ENCODE data around the gene GPC5.

The GPC5 gene

DNA sequence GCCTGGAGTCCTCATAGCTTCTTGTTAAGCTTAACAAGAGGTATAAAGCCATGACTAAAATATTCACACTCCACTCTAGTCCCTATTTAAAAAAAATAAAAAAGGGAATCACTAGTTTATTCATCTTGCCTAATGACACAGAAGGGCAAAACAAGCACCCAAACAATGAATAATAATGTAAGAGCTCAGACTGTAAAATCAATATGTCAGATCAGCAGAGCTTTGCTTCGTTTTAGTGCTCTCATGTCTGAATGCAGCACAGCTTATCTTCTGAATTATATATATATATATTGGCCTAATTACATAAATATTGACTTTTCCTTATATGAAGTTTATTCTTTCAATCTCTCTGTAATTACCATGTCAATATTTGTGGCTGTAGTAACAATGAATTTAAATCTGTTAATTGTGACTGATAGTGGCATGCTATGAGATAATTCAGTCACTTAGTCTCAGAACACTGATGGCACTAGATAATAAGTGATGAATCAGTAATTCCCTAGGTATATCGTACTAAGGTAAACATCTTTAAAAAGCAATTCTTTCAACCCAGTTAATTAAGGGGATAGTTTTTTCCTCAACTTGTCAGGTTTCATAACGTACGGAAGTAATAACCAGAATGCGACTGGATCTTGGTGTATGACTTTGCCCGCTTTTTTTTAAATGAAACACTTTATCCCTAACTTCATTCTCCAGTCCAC is 1466.3 kb downstream of the GPC5 start:
- WGBS: 98% methylated on average over 4 of the region's 6 CpGs
- Histone ChIP-seq H3K4me2 (ENCODE audit: low read length, poor library complexity, severe bottlenecking) (no peak overlapping the region), H3K79me1 (replicated peaks; ENCODE audit: low read length, poor library complexity, severe bottlenecking) (no peaks in the 10 kb centered on the region), H2BK5ac (ENCODE audit: low read depth, low read length, poor library complexity, severe bottlenecking) (no peak overlapping the region), H2AFZ (ENCODE audit: low read depth, low read length) (no peak overlapping the region), H3K36me3 (ENCODE audit: control insufficient read depth in 1 of 2, insufficient read depth in 2 of 2, low read depth in 1 of 2, low read length in 2 of 2) (no peaks in the 10 kb centered on the region), H3K23ac (ENCODE audit: low read length in 2 of 2) (no peak overlapping the region), H3K27ac (ENCODE audit: low read length, poor library complexity, severe bottlenecking) (no peak overlapping the region), H2BK15ac (ENCODE audit: low read depth, poor library complexity, severe bottlenecking) (no peak overlapping the region), H3K9ac (ENCODE audit: low read length) (no peak overlapping the region), H3K4me1 (ENCODE audit: control insufficient read depth, insufficient read depth, low read depth, low read length) (no peaks in the 10 kb centered on the region), H2AK5ac (ENCODE audit: low read length, severe bottlenecking) (no peak overlapping the region), H2BK120ac (ENCODE audit: low read depth, low read length) (no peak overlapping the region), H3K4ac (ENCODE audit: low read depth in 1 of 2, low read length in 2 of 2) (no peak overlapping the region), H2BK12ac (ENCODE audit: low read length in 2 of 2) (no peak overlapping the region), H3K27me3 (ENCODE audit: control insufficient read depth in 1 of 2, insufficient read depth in 1 of 2, low read length in 2 of 2) (no peaks in the 10 kb centered on the region), H3K4me3 (ENCODE audit: insufficient read depth in 1 of 2, low read depth in 1 of 2, low read length in 2 of 2) (no peak overlapping the region), H3K18ac (ENCODE audit: low read depth in 1 of 2, low read length in 2 of 2) (no peak overlapping the region), H3K14ac (ENCODE audit: low read length in 2 of 2) (no peak overlapping the region), H4K91ac (ENCODE audit: low read length) (no peak overlapping the region), H3K9me3 (ENCODE audit: control insufficient read depth, low read length) (no peaks in the 10 kb centered on the region), H4K8ac (ENCODE audit: low read length) (no peak overlapping the region)
- no peak for DNase-seq

DNA sequence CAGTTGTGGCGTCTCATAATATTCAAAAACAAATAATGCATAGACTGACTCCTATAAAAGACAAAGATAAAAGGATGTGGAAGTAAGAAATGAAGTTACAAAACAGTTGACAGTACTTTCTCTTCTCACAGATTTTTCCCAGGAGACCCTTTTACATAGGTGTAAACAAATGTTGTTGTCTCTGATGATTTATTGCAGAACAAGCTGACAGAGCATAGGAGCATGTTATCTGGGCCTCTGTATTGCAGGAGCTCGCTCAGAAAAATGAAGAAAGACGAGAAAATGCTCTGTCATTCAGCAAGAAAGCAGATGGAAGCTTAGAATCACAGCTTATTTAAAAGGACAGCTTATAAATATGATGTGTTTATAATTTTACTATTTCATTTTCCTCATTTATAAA is 1474.6 kb downstream of the GPC5 start:
- Histone ChIP-seq H3K27me3 (ENCODE audit: control insufficient read depth in 1 of 2, insufficient read depth in 1 of 2, low read length in 2 of 2) (no peaks in the 10 kb centered on the region), H2BK12ac (ENCODE audit: low read length in 2 of 2) (no peak overlapping the region), H2BK120ac (ENCODE audit: low read depth, low read length) (no peak overlapping the region), H3K79me1 (replicated peaks; ENCODE audit: low read length, poor library complexity, severe bottlenecking) (no peaks in the 10 kb centered on the region), H4K91ac (ENCODE audit: low read length) (no peak overlapping the region), H3K23ac (ENCODE audit: low read length in 2 of 2) (no peak overlapping the region), H3K4me3 (ENCODE audit: insufficient read depth in 1 of 2, low read depth in 1 of 2, low read length in 2 of 2) (no peak overlapping the region), H3K4me1 (ENCODE audit: control insufficient read depth, insufficient read depth, low read depth, low read length) (no peaks in the 10 kb centered on the region), H3K4ac (ENCODE audit: low read depth in 1 of 2, low read length in 2 of 2) (no peak overlapping the region), H3K9ac (ENCODE audit: low read length) (no peak overlapping the region), H3K27ac (ENCODE audit: low read length, poor library complexity, severe bottlenecking) (no peak overlapping the region), H3K9me3 (ENCODE audit: control insufficient read depth, low read length) (no peaks in the 10 kb centered on the region), H3K14ac (ENCODE audit: low read length in 2 of 2) (no peak overlapping the region), H2BK15ac (ENCODE audit: low read depth, poor library complexity, severe bottlenecking) (no peak overlapping the region), H2AFZ (ENCODE audit: low read depth, low read length) (no peak overlapping the region), H4K8ac (ENCODE audit: low read length) (no peak overlapping the region), H3K4me2 (ENCODE audit: low read length, poor library complexity, severe bottlenecking) (no peak overlapping the region), H2AK5ac (ENCODE audit: low read length, severe bottlenecking) (no peak overlapping the region), H3K36me3 (ENCODE audit: control insufficient read depth in 1 of 2, insufficient read depth in 2 of 2, low read depth in 1 of 2, low read length in 2 of 2) (no peaks in the 10 kb centered on the region), H3K18ac (ENCODE audit: low read depth in 1 of 2, low read length in 2 of 2) (no peak overlapping the region), H2BK5ac (ENCODE audit: low read depth, low read length, poor library complexity, severe bottlenecking) (no peak overlapping the region)
- WGBS: 29% methylated on average over 2 of the region's 3 CpGs
- DNase-seq: no peak

DNA sequence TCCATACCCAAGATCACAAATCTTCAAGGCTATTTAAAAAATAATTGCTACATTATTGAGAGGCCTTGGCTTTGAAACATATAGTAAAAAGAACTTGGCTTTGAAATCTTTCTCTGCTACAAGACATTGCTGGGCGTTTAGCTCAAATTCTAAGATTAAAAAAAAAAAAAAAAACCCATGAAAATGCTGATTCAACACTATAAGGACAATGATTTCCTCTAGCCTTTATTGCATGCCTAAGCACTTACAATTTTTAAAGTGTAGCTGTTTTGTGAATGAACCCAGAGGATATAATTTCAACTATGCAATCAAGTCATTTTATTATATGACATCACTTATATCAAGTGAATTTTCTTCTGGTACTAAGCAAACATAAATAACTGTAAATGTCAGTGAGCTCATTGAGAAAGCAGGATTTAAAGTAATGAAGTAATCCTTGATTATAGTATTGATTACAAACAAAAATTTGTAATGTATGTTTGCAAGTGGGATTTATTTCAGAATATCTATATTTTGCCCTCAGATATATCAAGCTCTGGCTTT is 1488.2 kb downstream of the GPC5 start:
- Histone ChIP-seq H4K8ac (ENCODE audit: low read length) (no peak overlapping the region), H3K14ac (ENCODE audit: low read length in 2 of 2) (no peak overlapping the region), H3K18ac (ENCODE audit: low read depth in 1 of 2, low read length in 2 of 2) (no peak overlapping the region), H2BK5ac (ENCODE audit: low read depth, low read length, poor library complexity, severe bottlenecking) (no peak overlapping the region), H2BK15ac (ENCODE audit: low read depth, poor library complexity, severe bottlenecking) (no peak overlapping the region), H3K23ac (ENCODE audit: low read length in 2 of 2) (no peak overlapping the region), H3K9ac (ENCODE audit: low read length) (no peak overlapping the region), H3K79me1 (replicated peaks; ENCODE audit: low read length, poor library complexity, severe bottlenecking) (no peaks in the 10 kb centered on the region), H3K27ac (ENCODE audit: low read length, poor library complexity, severe bottlenecking) (no peak overlapping the region), H3K27me3 (ENCODE audit: control insufficient read depth in 1 of 2, insufficient read depth in 1 of 2, low read length in 2 of 2) (no peaks in the 10 kb centered on the region), H2BK120ac (ENCODE audit: low read depth, low read length) (no peak overlapping the region), H3K4ac (ENCODE audit: low read depth in 1 of 2, low read length in 2 of 2) (no peak overlapping the region), H3K4me2 (ENCODE audit: low read length, poor library complexity, severe bottlenecking) (no peak overlapping the region), H2AK5ac (ENCODE audit: low read length, severe bottlenecking) (no peak overlapping the region), H2AFZ (ENCODE audit: low read depth, low read length) (no peak overlapping the region), H3K4me1 (ENCODE audit: control insufficient read depth, insufficient read depth, low read depth, low read length) (no peaks in the 10 kb centered on the region), H3K9me3 (ENCODE audit: control insufficient read depth, low read length) (no peaks in the 10 kb centered on the region), H2BK12ac (ENCODE audit: low read length in 2 of 2) (no peak overlapping the region), H3K36me3 (ENCODE audit: control insufficient read depth in 1 of 2, insufficient read depth in 2 of 2, low read depth in 1 of 2, low read length in 2 of 2) (no peaks in the 10 kb centered on the region), H3K4me3 (ENCODE audit: insufficient read depth in 1 of 2, low read depth in 1 of 2, low read length in 2 of 2) (no peak overlapping the region), H4K91ac (ENCODE audit: low read length) (no peak overlapping the region)
- no CpG with 5 or more reads among the region's 1 CpG for WGBS
- no peak for DNase-seq

DNA sequence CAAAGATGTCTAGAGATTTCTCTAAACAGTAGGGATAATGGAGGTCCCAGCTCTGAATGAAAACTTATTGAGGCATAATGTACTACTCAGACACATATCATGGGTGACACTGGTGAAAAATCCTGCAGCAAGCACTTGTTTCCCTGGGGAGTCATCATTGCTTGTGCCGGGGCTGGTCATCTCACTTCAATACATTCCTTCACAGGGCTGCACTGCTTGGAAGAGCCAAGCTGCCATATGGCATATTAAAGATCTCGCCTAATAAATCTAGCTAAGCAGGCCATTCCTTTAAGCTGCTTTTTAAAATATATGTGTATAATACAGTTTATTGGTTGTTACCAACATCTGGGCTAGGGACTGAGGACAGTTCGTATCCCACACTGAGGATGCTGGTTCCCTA is 1496.0 kb downstream of the GPC5 start:
- Histone ChIP-seq H3K4me3 (ENCODE audit: insufficient read depth in 1 of 2, low read depth in 1 of 2, low read length in 2 of 2) (no peak overlapping the region), H3K4me2 (ENCODE audit: low read length, poor library complexity, severe bottlenecking) (no peak overlapping the region), H2BK5ac (ENCODE audit: low read depth, low read length, poor library complexity, severe bottlenecking) (no peak overlapping the region), H4K91ac (ENCODE audit: low read length) (no peak overlapping the region), H3K9ac (ENCODE audit: low read length) (no peak overlapping the region), H3K4ac (ENCODE audit: low read depth in 1 of 2, low read length in 2 of 2) (no peak overlapping the region), H2AFZ (ENCODE audit: low read depth, low read length) (no peak overlapping the region), H2BK120ac (ENCODE audit: low read depth, low read length) (no peak overlapping the region), H2BK15ac (ENCODE audit: low read depth, poor library complexity, severe bottlenecking) (no peak overlapping the region), H4K8ac (ENCODE audit: low read length) (no peak overlapping the region), H3K9me3 (ENCODE audit: control insufficient read depth, low read length) (peaks cover 10% of the 10 kb centered on the region), H3K36me3 (ENCODE audit: control insufficient read depth in 1 of 2, insufficient read depth in 2 of 2, low read depth in 1 of 2, low read length in 2 of 2) (no peaks in the 10 kb centered on the region), H3K4me1 (ENCODE audit: control insufficient read depth, insufficient read depth, low read depth, low read length) (no peaks in the 10 kb centered on the region), H3K27me3 (ENCODE audit: control insufficient read depth in 1 of 2, insufficient read depth in 1 of 2, low read length in 2 of 2) (no peaks in the 10 kb centered on the region), H3K14ac (ENCODE audit: low read length in 2 of 2) (no peak overlapping the region), H3K27ac (ENCODE audit: low read length, poor library complexity, severe bottlenecking) (no peak overlapping the region), H2AK5ac (ENCODE audit: low read length, severe bottlenecking) (no peak overlapping the region), H3K79me1 (replicated peaks; ENCODE audit: low read length, poor library complexity, severe bottlenecking) (no peaks in the 10 kb centered on the region), H2BK12ac (ENCODE audit: low read length in 2 of 2) (no peak overlapping the region), H3K23ac (ENCODE audit: low read length in 2 of 2) (no peak overlapping the region), H3K18ac (ENCODE audit: low read depth in 1 of 2, low read length in 2 of 2) (no peak overlapping the region)
- 95% methylated on average over 2 of the region's 3 CpGs for WGBS
- DNase-seq: no peak
